Measurements from ENCODE around the gene PRSS27.
A peak's percentile ranks its signal among the peaks of the same experiment; 100 is the strongest.
"Not testable (repeated sequence)": the region's sequence is repeated elsewhere in the genome, so short reads cannot be mapped to it uniquely, and the experiment has no call there.

PRSS27 gene

DNA sequence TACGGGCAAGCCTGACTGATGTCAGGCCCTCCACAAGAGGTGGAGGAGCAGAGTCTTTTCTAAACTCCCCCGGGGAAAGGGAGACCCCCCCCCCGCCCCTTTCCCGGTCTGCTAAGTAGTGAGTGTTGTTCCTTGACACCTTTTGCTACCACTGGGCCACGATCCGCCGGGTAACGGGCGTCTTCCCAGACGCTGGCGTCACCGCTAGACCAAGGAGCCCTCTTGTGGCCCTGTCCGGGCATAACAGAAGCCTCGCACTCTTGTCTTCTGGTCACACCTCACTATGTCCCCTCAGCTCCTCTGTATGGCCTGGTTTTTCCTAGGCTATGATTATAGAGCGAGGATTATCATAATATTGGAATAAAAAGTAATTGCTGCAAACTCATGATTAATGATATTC is 50.0 kb downstream of the PRSS27 start:
- peak; percentile 15 for DNase-seq

GRCh38 chr16:2669587-2669986 is 50.4 kb downstream of the PRSS27 start:
- not testable (repeated sequence) for DNase-seq

DNA sequence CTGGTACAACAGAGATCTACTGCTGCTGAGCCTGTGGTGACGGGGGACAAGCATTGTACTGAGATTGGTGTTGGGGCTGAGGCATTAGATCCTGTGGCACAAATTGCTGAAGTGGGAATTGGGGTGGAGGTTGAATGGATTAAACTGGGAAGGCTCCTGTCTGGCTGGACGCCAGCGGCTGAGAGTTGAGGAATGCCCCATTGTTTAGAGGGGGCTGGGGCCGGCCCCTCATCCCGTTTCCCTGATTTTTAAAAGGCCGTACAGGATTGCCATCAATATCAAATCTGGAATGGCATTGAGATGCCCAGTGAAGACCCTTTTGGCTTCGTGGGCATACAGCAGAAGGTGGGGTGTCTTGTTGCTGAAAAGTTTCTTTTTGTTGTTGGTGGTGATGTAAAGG is 53.4 kb downstream of the PRSS27 start:
- DNase-seq: not testable (repeated sequence)

GRCh38 chr16:2664574-2664982 is 55.4 kb downstream of the PRSS27 start:
- peak; percentile 15 for DNase-seq

DNA sequence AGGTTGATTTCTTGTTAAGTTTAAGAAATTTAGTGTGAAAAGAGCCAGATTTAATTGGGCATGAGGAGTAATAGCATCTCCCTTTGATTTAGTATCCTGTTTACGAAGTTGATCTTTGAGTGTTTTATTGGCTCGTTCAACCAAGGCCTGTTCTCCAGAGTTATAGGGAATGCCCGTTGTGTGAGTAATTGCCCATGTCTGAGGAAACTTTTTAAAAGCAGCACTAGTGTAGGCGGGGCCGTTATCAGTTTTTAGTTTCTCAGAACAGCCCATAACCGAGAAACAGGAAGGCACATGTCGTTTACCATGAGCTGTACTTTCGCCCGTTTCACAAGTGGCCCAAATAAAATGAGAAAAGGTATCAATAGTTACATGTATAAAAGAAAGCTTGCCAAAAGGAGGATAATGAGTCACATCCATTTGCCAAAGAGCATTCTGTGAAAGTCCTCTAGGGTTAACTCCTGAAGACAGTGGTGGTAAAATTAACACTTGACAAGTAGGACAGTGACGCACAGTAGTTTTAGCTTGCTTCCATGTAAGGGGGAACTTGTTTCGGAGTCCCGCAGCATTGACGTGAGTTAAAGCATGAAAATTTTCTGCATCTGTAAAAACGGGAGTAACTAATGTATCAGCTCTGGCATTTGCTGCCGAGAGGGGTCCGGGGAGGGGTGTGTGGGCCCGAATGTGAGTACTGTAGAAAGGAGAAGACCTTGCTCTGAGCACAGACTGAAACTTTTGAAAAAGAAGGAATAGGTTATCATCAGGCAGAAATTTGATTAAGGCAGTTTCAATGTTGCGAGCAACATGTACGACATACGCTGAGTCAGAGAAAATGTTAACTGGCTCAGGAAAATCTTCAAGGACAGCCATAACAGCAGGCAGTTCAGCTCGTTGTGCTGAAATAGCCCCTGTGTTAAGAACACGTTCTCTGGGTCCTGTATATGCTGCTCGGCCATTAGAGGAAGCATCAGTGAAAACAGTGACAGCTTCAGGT is 56.2 kb downstream of the PRSS27 start:
- DNase-seq: no peak
